DMS114 treated with DMSO at 0.1 percent for 48 hours (cell line): ENCODE data around the gene SGPP2.

Experiments used
- DNase-seq: peaks from one replicate; lab custom pipeline; 2025; ENCODE audit not compliant: unreplicated experiment; lab: John Stamatoyannopoulos, UW

The SGPP2 gene

GRCh38 chr2:222522082-222522481, 97.7 kb downstream of the SGPP2 start:
- no peak for DNase-seq

GRCh38 chr2:222523783-222524544, 99.6 kb downstream of the SGPP2 start:
- no peak for DNase-seq

GRCh38 chr2:222525811-222526210, 101.5 kb downstream of the SGPP2 start:
- no peak for DNase-seq

- no peak for DNase-seq
Measured at GRCh38 chr2:222526480-222527277, 102.3 kb downstream of the SGPP2 start.

- DNase-seq, result no peak
Measured at GRCh38 chr2:222532315-222532714, 108.0 kb downstream of the SGPP2 start.

GRCh38 chr2:222535477-222535876, 111.1 kb downstream of the SGPP2 start:
- no peak for DNase-seq

- DNase-seq, result no peak
Measured at GRCh38 chr2:222538535-222538934, 114.2 kb downstream of the SGPP2 start.

GRCh38 chr2:222544661-222545060, 120.3 kb downstream of the SGPP2 start:
- DNase-seq, result no peak

- no peak for DNase-seq
Measured at GRCh38 chr2:222545823-222546795, 121.8 kb downstream of the SGPP2 start.

GRCh38 chr2:222547083-222547482, 122.7 kb downstream of the SGPP2 start:
- no peak for DNase-seq

GRCh38 chr2:222548992-222549391, 124.6 kb downstream of the SGPP2 start:
- no peak for DNase-seq

- DNase-seq, result no peak
Measured at GRCh38 chr2:222554517-222554916, 130.2 kb downstream of the SGPP2 start.

GRCh38 chr2:222561151-222561550, 136.8 kb downstream of the SGPP2 start:
- no peak for DNase-seq

- peak; percentile 54 for DNase-seq
Measured at GRCh38 chr2:222561817-222562645, 137.7 kb downstream of the SGPP2 start.

GRCh38 chr2:222563106-222563718, 138.9 kb downstream of the SGPP2 start:
- DNase-seq, result no peak

- DNase-seq, result no peak
Measured at GRCh38 chr2:222563936-222564335, 139.6 kb downstream of the SGPP2 start.

GRCh38 chr2:222566229-222566628, 141.9 kb downstream of the SGPP2 start:
- DNase-seq, result no peak

GRCh38 chr2:222568865-222569264, 144.5 kb downstream of the SGPP2 start:
- no peak for DNase-seq

- DNase-seq, result no peak
Measured at GRCh38 chr2:222569826-222570225, 145.5 kb downstream of the SGPP2 start.

- no peak for DNase-seq
Measured at GRCh38 chr2:222572264-222572721, 147.9 kb downstream of the SGPP2 start.
